ENCODE results near the gene TH.
"Not testable (repeated sequence)": the region's sequence is repeated elsewhere in the genome, so short reads cannot be mapped to it uniquely, and the experiment has no call there.

Gene TH

DNA sequence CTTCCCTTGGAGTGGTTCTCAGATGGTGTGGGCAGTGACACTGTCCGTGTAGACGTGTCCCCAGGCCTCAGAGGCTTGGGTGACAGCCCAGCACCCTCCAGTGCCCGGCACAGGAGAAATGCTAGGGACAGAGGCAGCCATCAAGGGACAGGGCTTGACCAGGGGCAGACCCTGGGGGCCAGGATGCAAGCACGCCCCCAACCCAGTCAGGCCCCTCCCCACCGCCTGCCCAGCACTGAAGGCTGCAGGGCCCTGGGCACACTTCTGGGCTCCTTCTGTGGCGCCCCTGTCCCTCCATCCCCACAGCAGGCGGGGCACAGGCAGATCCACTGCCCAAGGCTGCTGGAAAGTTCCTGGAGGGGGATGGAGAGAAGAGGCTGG is 43.5 kb downstream of the TH start:
- DNase-seq = no peak

DNA sequence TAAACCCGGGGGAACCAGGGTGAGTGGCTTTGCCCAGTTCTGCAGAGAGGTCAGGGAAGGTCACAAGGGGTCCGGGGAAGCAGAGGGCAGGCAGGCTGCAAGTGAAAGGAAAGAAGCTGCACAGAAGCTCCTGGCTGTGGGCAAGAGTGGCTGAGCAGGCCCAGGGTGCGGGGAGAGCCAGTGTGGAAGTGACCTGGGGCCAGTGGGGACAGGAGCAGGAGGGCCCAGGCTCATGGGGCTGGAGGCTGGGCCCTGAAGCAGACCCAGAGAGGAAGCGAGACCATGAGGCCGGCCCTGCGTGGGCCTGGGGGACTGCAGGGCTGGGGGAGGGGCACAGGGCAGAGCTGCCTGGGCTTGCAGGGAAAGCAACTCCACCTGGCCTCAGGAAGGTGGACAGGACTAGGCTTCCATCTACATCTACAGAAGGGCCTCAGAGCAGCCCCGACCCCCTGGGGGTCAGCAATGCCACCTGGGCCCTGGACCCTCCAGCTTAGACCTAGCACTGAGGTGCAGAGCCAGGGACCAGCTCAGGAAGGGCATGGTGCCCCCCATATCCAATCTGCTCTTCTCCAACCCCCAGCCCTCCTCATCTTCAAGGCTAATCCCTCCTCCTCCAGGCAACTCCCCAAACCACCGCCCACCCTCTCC is 44.0 kb downstream of the TH start:
- no peak for DNase-seq

- DNase-seq = no peak
These were observed 45.0 kb downstream of the TH start for GRCh38 chr11:2126520-2127085.

- DNase-seq = not testable (repeated sequence)
These were observed 46.7 kb downstream of the TH start for GRCh38 chr11:2124736-2125484.

GRCh38 chr11:2123628-2123960 is 48.0 kb downstream of the TH start:
- no peak for DNase-seq

DNA sequence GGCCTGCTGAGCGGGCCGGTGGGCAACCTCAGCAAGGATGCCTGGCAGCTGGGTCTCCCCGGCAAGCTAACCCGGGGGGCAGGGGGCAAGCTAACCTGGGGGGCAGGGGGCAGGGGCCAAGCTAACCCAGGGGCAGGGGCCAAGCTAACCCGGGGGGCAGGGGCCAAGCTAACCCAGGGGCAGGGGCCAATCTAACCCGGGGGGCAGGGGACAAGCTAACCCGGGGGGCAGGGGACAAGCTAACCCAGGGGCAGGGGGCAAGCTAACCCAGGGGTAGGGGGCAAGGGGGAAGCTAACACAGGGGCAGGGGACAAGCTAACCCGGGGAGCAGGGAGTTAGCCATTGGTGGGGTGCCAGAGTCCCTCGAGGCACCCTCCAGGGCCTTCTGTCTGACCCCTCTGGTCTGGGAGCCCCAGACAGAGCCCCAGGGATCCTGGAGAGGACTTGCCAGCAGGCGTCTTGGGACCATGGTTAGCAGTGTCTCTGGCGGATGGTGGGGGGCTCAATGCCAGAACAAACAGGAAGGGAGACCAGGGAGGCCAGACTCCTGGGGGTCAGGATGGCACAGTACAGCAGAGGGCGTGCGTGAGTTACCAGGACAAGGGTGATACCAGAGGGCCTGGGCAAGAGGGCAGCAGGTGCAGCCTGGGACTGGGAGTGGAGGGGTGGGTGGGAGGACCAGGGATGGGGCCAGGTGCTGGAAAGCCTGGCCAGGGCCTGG is 48.5 kb downstream of the TH start:
- DNase-seq = no peak

GRCh38 chr11:2122222-2122906 is 49.3 kb downstream of the TH start:
- DNase-seq = no peak

DNA sequence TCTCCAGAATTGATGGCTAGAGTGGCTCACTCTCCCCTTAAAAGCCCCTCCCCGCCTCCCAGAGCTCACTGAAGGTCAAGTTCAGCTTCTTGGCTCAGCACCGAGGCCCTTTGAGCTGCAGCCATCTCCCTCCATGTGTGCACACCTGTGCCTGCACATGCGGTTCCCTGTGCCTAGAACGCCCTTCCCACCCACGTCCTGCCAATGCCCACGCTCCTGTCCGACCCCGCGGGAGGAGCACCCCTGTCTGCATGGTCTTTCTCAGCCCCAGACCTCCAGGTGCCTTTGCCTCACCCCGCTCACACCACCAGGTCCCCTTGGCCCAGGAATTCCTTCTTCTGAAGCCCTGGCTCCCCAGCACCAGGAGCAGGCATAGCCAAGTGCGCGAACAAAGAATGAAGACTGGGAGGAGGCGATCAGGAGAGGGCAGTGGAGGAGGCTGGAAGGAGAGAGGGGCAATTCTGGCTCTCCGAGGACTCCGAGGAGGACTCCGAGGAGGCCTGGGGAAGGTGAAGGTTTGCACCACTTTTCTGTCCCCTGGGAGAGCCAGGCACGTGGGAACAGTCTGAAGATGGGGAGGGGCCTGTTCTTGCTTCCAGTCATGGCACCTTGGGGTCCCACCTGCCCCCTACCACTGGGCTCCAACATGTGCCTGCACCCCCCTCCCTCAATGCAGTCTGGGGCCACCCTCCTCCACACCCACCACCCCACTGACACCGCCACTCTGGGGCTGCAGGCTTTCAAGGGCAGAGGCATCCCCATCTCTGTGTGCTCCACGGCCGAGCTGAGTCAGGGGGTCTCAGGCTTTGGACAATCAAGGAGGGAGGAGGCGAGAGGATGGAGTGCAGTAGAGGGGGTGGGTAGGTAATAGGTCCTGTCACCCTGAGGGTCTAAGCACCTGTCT is 50.1 kb downstream of the TH start:
- DNase-seq = no peak

DNA sequence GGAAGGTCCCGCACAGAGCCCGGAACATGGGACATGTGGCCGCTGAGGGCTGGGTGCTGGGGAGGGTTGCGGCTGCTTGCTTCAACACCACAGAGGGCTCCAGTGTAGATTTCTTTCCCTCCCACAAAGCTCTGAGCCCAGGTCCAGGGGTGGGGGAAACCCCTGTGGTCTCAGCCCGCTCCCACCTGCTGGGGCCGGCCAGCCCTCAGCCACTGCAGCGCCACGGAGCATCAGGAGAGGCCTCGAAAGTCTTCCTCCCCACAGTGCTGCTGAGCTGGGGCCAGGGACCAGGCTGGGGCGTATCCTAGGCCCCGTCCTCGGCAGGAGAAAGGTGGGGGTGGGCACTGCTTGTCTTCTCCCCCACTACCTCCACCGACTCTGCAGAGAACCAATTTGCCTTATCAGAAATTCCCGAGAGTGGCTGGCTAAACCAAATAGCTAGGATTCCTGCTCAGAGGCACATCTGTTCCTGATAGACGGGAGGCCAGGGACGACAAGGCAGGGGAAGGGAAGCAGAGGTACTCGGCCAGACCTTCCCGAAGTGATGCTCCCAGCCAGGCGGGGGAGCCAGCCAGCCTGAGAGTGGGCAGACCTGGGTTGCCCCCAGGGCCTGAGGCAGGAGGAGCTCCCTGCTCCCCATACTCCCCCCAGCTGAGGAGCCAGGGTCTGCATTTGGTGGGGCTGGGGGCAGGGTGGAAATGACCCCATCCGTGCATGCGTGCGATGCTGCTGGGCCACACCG is 51.1 kb downstream of the TH start:
- no peak for DNase-seq

DNA sequence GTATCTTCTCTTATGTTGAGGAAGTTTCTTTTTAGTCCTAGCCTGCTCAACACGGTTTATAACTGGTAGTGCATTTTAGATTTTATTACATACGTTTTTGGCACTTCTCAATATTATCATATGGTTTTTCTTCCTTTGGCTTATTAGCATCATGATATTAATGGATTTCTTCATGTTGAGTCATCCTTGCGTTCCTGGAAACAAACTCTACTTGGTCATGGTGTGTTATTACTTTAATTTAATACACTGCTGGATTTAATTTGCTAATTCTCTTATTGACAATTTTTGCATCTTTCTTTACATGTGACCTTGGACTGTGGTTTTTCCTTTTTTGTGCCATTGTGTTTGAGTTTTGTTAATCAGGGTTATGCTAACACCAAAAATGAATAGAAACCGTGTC is 52.9 kb downstream of the TH start:
- no peak for DNase-seq

DNA sequence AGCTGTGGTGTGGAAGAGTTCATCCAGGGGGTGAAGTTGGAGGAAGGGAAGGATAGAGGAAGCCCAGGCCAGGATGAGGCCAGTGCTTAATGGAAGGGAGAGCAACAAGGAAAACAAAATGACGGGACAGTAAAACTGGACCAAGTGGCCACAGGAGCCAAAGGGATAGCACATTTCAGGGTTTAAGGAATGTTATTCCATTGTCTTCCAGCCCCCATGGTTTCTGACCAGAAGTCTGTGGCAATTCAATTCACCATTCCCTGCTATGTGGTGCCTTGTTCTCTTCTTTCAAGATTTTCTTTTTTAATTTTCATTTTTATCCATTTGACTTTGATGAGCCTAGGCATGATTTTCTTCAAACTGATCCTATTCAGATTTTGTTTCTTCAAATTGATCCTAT is 54.9 kb downstream of the TH start:
- DNase-seq = no peak

GRCh38 chr11:2115308-2115707 is 56.3 kb downstream of the TH start:
- no peak for DNase-seq

DNA sequence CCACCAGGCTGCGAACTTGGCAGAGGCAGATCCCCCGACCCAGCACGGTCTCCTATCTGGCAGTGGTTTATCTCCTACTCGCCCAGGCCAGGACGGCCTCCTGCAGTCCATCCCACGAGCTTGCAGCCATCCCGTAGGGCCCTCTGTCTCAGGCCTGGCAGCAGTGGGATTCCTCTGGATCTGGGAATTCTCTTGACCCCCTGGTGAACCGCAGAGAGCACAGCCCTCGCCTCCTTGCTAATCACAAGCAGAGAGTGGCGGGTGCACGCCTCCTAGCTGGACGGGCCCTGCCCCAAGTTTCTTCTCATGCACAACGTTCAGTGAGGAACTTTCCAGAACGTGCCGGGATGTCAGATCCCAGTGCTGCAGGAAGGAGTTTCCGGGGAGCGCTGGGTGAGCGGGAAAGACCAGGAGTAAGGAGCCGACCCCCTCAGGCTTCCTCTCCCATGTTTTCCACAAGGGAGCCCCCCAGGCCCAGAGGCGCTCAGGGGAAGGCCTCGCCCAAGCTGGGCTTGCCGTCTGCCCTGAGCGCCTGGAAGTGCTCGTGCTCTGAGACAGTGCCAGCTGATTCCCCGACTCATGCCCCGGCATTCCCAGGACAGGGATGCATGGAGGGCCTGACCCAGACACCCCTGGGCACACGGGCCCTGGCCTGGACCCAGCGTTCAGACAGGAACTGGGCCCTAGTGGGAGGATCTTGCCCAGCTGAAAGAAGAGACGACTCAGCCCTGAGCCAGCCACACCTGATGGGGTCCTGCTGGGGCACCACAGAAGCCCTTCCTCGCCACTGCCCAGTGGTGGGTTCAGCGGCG is 57.0 kb downstream of the TH start:
- DNase-seq = no peak

Data from stimulated activated CD4-positive, alpha-beta T cell treated with anti-CD3 and anti-CD28 coated beads, Interleukin-4, amount 100 ng/mL, for 24 hours (primary cell).